Natural killer cell (primary cell): ENCODE measurements around the gene RASL11B. TPM values are rescaled to one million over a fixed set of nuclear protein-coding genes. Genes with fewer than 3 reads are reported as not detected.

ENCODE experiments used
- ATAC-seq, 3 donors: fragments of 150-1000 bp in 2 of 3; fragments of 200-7000 bp in 1 of 3; cut with Tn5 transposase; 1 replicate in 1 of 3; 2 replicates in 2 of 3; pipeline ENCODE4 v1.10.0; 2021; ENCODE audit warnings: mild to moderate bottlenecking in 2 of 3, moderate library complexity in 2 of 3
- DNase-seq, 2 donors: peaks; one replicate each; pipeline versions ENCODE4 v3.0.0 to v3.0.0-alpha.2; 2013 to 2021; ENCODE audit warnings: mixed read lengths in 1 of 2
- H3K27ac ChIP-seq: one replicate; pipeline ENCODE4 v1.5.1; 2013; ENCODE audit warnings: mild to moderate bottlenecking, low read length
- H3K27me3 ChIP-seq: one replicate; pipeline ENCODE4 v1.6.1; 2013; ENCODE audit warnings: low read length; ENCODE audit not compliant: control insufficient read depth, insufficient read depth
- H3K36me3 ChIP-seq: one replicate; pipeline ENCODE4 v1.6.1; 2013; ENCODE audit warnings: low read length; ENCODE audit not compliant: control insufficient read depth, insufficient read depth
- H3K4me1 ChIP-seq: one replicate; pipeline ENCODE4 v1.6.1; 2013; ENCODE audit warnings: low read length; ENCODE audit not compliant: control insufficient read depth, insufficient read depth
- H3K4me3 ChIP-seq: one replicate; pipeline ENCODE4 v1.5.1; 2013; ENCODE audit warnings: low read length
- H3K9me3 ChIP-seq: one replicate; pipeline ENCODE4 v1.6.1; 2013; ENCODE audit warnings: low read length; ENCODE audit not compliant: control insufficient read depth, insufficient read depth
- H3K27ac Mint-ChIP-seq, 2 donors: one replicate each; pipeline ENCODE4 v1.8.0; 2022; ENCODE audit warnings: mild to moderate bottlenecking in 2 of 2, mixed read lengths in 2 of 2, moderate library complexity in 1 of 2
- H3K27me3 Mint-ChIP-seq, 2 donors: one replicate each; pipeline ENCODE4 v1.8.0; 2022; ENCODE audit warnings: low read depth in 2 of 2, mixed read lengths in 2 of 2
- H3K36me3 Mint-ChIP-seq: one replicate; pipeline ENCODE4 v1.8.0; 2022; ENCODE audit warnings: mixed read lengths
- H3K4me1 Mint-ChIP-seq, 2 donors: one replicate each; pipeline ENCODE4 v1.8.0; 2022; ENCODE audit warnings: mixed read lengths in 2 of 2
- H3K4me3 Mint-ChIP-seq: one replicate; pipeline ENCODE4 v1.8.0; 2022; ENCODE audit warnings: mild to moderate bottlenecking, moderate library complexity, mixed read lengths
- H3K9me3 Mint-ChIP-seq, 2 donors: one replicate each; pipeline ENCODE4 v1.8.0; 2022; ENCODE audit warnings: mixed read lengths in 2 of 2
- CTCF ChIP-seq: fragments of 200-600 bp; IDR thresholded peaks from one replicate; pipeline ENCODE4 v1.8.0; 2022; ENCODE audit warnings: antibody characterized with exemption
- WGBS: methylation state at CpG from one replicate; pipeline ENCODE4 v1.1.7; 2013; ENCODE audit warnings: missing lambda C conversion rate; ENCODE audit not compliant: insufficient coverage; 5-methylcytosine and 5-hydroxymethylcytosine counted together
- intact Hi-C: fragments of 100-400 bp; cut with micrococcal nuclease; formaldehyde crosslinking; loops from one replicate; pipeline ENCODE4 v1.14.2; 2022
- total RNA-seq, 4 donors: library from RNA; stranded (reverse); fragments of 120-200 nt in 1 of 4; gene quantifications; one replicate each; pipeline versions ENCODE4 v1.2.3 to v1.2.4, GENCODE V29; 2013 to 2022

Gene RASL11B
- total RNA-seq, 3 donors from 2014 or later (not counting 1 experiment from before 2014, with no cell fraction given) = not detected

GRCh38 chr4:52852711-52853110 lies 9.4 kb upstream of the RASL11B start:
- Histone ChIP-seq H3K4me3 (no peak overlapping the region), H3K36me3 (no peaks in the 10 kb centered on the region), H3K27me3 (no peaks in the 10 kb centered on the region), H3K4me1 (no peaks in the 10 kb centered on the region), H3K9me3 (no peaks in the 10 kb centered on the region), H3K27ac (no peak overlapping the region)
- no peak overlapping the region for H3K4me3 Mint-ChIP-seq
- no peaks in the 10 kb centered on the region for H3K9me3 Mint-ChIP-seq
- DNase-seq (no peak), ATAC-seq (no peak)
- H3K27ac Mint-ChIP-seq = no peak overlapping the region
- peaks cover 12 to 17% of the 10 kb centered on the region in 2 donors for H3K27me3 Mint-ChIP-seq
- intact Hi-C loops = no loop called here
- peaks cover 0 to 5% of the 10 kb centered on the region in 2 donors for H3K4me1 Mint-ChIP-seq
- no peak for TF ChIP-seq CTCF
- no peaks in the 10 kb centered on the region for H3K36me3 Mint-ChIP-seq
- WGBS = 84% methylated on average over 2 of the region's 3 CpGs

GRCh38 chr4:52853351-52853750 lies 8.8 kb upstream of the RASL11B start:
- Mint-ChIP-seq H3K4me1 (peaks cover 0 to 5% of the 10 kb centered on the region in 2 donors), H3K27me3 (peaks cover 18 to 20% of the 10 kb centered on the region in 2 donors), H3K36me3 (no peaks in the 10 kb centered on the region), H3K9me3 (no peaks in the 10 kb centered on the region), H3K27ac (no peak overlapping the region), H3K4me3 (no peak overlapping the region)
- intact Hi-C loops = no loop called here
- TF ChIP-seq CTCF = no peak
- no peaks in the 10 kb centered on the region for H3K4me1 ChIP-seq
- H3K27me3 ChIP-seq = no peaks in the 10 kb centered on the region
- DNase-seq (no peak), ATAC-seq (no peak)
- H3K36me3 ChIP-seq = no peaks in the 10 kb centered on the region
- H3K4me3 ChIP-seq = no peak overlapping the region
- H3K27ac ChIP-seq = no peak overlapping the region
- H3K9me3 ChIP-seq = no peaks in the 10 kb centered on the region

- Mint-ChIP-seq H3K36me3 (no peaks in the 10 kb centered on the region), H3K27me3 (peaks cover 44 to 51% of the 10 kb centered on the region in 2 donors), H3K27ac (no peak overlapping the region), H3K4me3 (no peak overlapping the region), H3K9me3 (no peaks in the 10 kb centered on the region), H3K4me1 (peaks cover 10 to 15% of the 10 kb centered on the region in 2 donors)
- 96% methylated on average over 1 of the region's 1 CpG for WGBS
- Histone ChIP-seq H3K4me1 (peaks cover 7% of the 10 kb centered on the region), H3K9me3 (no peaks in the 10 kb centered on the region), H3K27me3 (peaks cover 14% of the 10 kb centered on the region), H3K4me3 (no peak overlapping the region), H3K36me3 (no peaks in the 10 kb centered on the region), H3K27ac (no peak overlapping the region)
- ATAC-seq (peak in 1 of 3 donors; percentile 36), DNase-seq (no peak)
- no peak for TF ChIP-seq CTCF
- intact Hi-C loops = no loop called here
Measured at GRCh38 chr4:52856801-52857200, 5.3 kb upstream of the RASL11B start.

- no peak for DNase-seq
- no peaks in the 10 kb centered on the region for H3K36me3 ChIP-seq
- Mint-ChIP-seq H3K9me3 (no peaks in the 10 kb centered on the region), H3K27ac (no peak overlapping the region), H3K4me3 (peak overlapping the region; percentile 84), H3K36me3 (no peaks in the 10 kb centered on the region), H3K4me1 (peaks cover 10 to 20% of the 10 kb centered on the region in 2 donors), H3K27me3 (peaks cover 45 to 69% of the 10 kb centered on the region in 2 donors)
- WGBS = 51% methylated on average over 2 of the region's 2 CpGs
- no peak overlapping the region for H3K27ac ChIP-seq
- H3K4me1 ChIP-seq = peaks cover 14% of the 10 kb centered on the region
- H3K4me3 ChIP-seq = no peak overlapping the region
- no peak for TF ChIP-seq CTCF
- intact Hi-C loops = no loop called here
- no peaks in the 10 kb centered on the region for H3K9me3 ChIP-seq
- H3K27me3 ChIP-seq = peaks cover 22% of the 10 kb centered on the region
- no peak for ATAC-seq
Measured at GRCh38 chr4:52860361-52860760, 1.8 kb upstream of the RASL11B start.
